HUES64 (cell line): ENCODE data around the gene STC2.

ENCODE experiments used
- H3K27ac ChIP-seq: 2 replicates; pipeline ENCODE4 v1.7.0; 2013; ENCODE audit warnings: low read depth, low read length, inconsistent platforms
- H3K27me3 ChIP-seq: 2 replicates; pipeline ENCODE4 v1.6.1; 2013; ENCODE audit warnings: mild to moderate bottlenecking, low read length; ENCODE audit not compliant: insufficient read depth
- H3K36me3 ChIP-seq: 2 replicates; pipeline ENCODE4 v1.6.1; 2013; ENCODE audit warnings: mild to moderate bottlenecking, low read length; ENCODE audit not compliant: insufficient read depth
- H3K4me1 ChIP-seq: 2 replicates; pipeline ENCODE4 v1.6.1; 2013; ENCODE audit warnings: mild to moderate bottlenecking, low read length, moderate library complexity; ENCODE audit not compliant: insufficient read depth
- H3K4me3 ChIP-seq: 2 replicates; pipeline ENCODE4 v1.5.1; 2013; ENCODE audit warnings: mild to moderate bottlenecking, low read length, moderate library complexity
- H3K9ac ChIP-seq: 2 replicates; pipeline ENCODE4 v1.6.1; 2013; ENCODE audit warnings: mild to moderate bottlenecking, low read depth, low read length
- H3K9me3 ChIP-seq: 2 replicates; pipeline ENCODE4 v1.6.1; 2013; ENCODE audit warnings: low read depth, low read length; ENCODE audit not compliant: insufficient read depth
- WGBS: fragments of 150-250, 120-280 bp; methylation state at CpG from one replicate; pipeline ENCODE4 v1.1.7; 2013; ENCODE audit warnings: missing lambda C conversion rate; 5-methylcytosine and 5-hydroxymethylcytosine counted together

STC2 gene

DNA sequence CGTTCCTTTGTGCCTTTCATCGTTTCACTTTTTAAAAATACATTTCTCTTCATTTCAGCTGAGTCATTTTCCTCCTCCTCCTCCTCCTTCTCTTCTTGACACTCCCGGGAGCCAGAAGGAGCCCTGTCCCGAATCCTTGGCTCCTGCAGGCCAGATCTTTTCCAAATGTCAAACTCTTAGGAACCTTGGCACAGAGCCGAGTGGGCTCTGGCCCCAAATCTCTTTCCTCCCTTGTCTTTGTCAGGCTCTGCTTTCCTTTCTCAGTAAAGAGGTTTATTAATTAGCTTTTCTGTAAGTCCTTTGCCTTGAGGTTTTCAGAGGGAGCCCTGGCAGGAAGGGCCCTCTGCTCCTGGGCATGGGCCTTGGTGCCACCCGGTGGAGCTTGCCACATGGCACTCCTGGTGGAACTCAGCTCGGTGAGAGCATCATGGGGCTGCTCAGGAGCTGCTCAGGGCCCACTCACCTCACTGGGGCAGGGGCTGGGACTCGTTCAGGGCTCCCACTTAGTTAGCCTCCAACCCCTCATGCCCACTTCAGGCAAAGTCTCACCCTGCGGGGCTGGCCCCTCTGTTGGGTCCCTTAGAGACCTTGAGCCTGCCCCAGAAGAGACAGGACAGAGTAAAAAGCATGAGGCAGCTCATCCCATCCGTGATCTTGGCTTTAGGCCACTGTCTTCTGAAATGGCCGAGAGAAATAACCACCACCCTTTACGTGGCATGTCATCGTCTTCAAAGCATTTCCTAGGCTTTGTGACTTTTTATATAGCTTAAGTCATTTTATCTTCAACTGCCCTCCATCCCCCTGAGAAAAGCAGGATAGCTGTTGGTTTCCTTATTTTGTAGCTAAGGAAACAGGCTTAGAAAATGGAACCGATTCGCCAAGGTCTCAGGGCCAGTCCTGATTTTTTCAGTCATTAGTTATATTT lies 17.1 kb downstream of the STC2 start:
- H3K4me1 ChIP-seq = peaks cover 20% of the 10 kb centered on the region
- 86% methylated on average over 15 of the region's 15 CpGs for WGBS
- no peak overlapping the region for H3K9ac ChIP-seq
- no peaks in the 10 kb centered on the region; the same call in 1 of the 2 replicates for H3K27me3 ChIP-seq
- H3K4me3 ChIP-seq = no peak overlapping the region
- no peaks in the 10 kb centered on the region for H3K36me3 ChIP-seq
- H3K9me3 ChIP-seq = peaks cover 9% of the 10 kb centered on the region
- no peak overlapping the region for H3K27ac ChIP-seq

DNA sequence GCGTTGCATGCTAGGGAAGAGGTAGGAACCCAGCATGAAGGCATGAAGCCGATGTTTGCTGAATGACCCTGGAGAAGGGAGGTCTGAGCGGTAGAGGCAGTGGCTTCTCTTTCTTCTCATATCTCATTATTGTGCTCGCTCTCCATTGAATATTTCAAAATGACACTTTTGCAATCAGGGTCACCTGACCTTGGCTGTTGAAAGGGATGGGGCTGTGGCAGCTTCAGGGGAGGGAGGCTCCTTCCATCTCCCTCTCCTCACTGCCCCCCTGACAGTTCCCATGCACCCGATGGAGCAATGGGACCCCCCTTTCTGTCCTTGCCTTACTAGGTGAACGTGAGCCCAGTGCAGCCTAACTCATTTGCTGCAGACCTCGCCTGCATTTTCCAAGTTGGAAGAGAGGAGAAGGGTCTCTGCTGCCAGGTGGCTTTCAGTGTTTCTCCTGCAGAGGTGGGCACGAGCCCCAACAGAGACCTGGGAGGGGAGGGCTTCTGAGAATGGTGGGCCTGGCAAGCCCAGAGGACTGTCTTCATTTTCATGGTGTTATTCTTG lies 17.9 kb downstream of the STC2 start:
- H3K4me1 ChIP-seq = peaks cover 12% of the 10 kb centered on the region
- H3K27me3 ChIP-seq = no peaks in the 10 kb centered on the region; the same call in 1 of the 2 replicates
- no peak overlapping the region for H3K4me3 ChIP-seq
- H3K27ac ChIP-seq = no peak overlapping the region
- H3K9me3 ChIP-seq = peaks cover 9% of the 10 kb centered on the region
- no peaks in the 10 kb centered on the region for H3K36me3 ChIP-seq
- H3K9ac ChIP-seq = no peak overlapping the region
- WGBS = 88% methylated on average over 8 of the region's 8 CpGs

DNA sequence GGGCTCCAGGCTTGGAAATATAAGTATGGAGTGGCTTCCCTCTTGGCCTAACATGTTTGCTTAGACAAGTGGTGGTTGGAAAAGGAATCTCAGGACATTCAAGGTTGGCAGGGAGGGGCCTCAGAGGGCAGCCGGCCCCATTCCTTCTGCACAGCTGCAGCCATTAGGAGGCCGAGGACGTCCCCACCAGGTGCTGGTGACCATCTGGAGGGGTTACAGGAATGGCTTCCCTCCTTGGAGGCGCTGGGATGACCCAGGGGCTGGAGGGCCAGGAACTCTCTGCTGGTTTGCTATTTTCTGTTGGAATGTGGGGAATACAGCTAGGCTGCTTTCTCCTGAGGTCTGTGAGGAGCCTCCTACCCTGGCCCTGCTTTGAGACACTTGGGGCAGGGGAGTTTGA lies 18.5 kb downstream of the STC2 start:
- H3K4me1 ChIP-seq = peaks cover 14% of the 10 kb centered on the region
- H3K9ac ChIP-seq = no peak overlapping the region
- no peaks in the 10 kb centered on the region for H3K36me3 ChIP-seq
- peaks cover 9% of the 10 kb centered on the region for H3K9me3 ChIP-seq
- H3K27ac ChIP-seq = no peak overlapping the region
- no peaks in the 10 kb centered on the region; the same call in 1 of the 2 replicates for H3K27me3 ChIP-seq
- no peak overlapping the region for H3K4me3 ChIP-seq
- 88% methylated on average over 4 of the region's 4 CpGs for WGBS

DNA sequence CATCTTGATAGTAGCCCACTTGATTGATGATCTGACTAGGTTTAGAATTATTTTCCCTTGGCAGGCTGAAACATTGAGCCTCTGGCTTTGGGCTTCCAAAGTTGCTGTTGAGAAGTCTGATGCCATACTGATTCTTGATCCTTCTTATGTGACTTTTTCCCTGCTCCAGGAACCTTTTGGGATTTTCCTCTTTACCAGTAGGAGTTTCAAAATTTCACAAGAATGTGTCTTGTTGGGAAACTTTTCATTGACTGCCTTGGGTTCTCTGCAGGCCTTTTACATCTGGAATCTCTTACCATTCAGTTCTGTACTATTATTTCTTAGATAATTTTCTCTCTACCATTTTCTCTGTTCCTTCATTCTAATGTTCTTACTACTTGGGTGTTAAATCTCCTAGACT lies 20.0 kb downstream of the STC2 start:
- peaks cover 26% of the 10 kb centered on the region for H3K4me1 ChIP-seq
- no peaks in the 10 kb centered on the region; the same call in 1 of the 2 replicates for H3K27me3 ChIP-seq
- no peak overlapping the region for H3K4me3 ChIP-seq

DNA sequence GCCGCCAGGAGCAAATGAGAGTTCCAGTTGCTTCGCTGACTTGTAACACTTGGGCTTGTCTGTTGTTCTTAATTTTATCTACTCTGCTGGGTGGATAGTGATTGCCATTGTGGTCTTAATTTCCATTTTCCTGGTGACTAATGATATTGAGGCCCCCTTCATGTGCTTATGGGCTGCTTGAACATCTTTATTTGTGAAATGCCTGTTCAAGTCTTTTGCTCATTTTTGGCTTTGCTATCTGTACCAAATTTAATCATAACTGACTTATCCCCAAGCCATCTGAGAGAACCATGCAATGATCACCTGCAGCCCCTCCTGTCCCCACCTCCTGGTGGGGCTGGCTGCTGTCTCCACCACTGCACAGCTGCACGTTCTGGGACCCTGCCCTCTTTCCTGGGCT lies 20.5 kb downstream of the STC2 start:
- Histone ChIP-seq H3K4me1 (peaks cover 27% of the 10 kb centered on the region), H3K27ac (no peak overlapping the region), H3K9me3 (peaks cover 9% of the 10 kb centered on the region), H3K36me3 (no peaks in the 10 kb centered on the region), H3K27me3 (no peaks in the 10 kb centered on the region; the same call in 1 of the 2 replicates), H3K4me3 (no peak overlapping the region), H3K9ac (no peak overlapping the region)
- WGBS = 92% methylated on average over 3 of the region's 3 CpGs

More for the DNA sequence above, 20.0 kb downstream of the STC2 start:
- H3K36me3 ChIP-seq = no peaks in the 10 kb centered on the region
- no peak overlapping the region for H3K27ac ChIP-seq
- H3K9ac ChIP-seq = no peak overlapping the region
- H3K9me3 ChIP-seq = peaks cover 9% of the 10 kb centered on the region

DNA sequence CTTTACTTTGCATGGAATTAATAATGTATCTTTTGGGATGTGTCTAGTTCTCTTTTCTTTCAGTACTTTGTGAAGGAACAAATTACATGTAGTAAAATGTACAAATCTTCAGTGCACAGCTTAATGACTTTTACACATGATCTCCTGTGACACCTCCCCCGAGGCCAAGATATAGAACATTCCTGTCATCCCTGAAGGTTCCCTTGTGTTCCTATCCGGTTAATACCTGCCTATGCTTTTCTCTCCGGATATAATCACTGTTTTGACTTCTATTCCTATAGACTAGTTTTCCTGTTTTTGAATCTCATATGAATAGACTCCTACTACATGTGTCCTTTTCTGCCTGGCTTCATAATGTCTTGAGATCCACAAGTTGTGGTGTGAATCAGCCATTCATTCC lies 21.5 kb downstream of the STC2 start:
- Histone ChIP-seq H3K4me3 (no peak overlapping the region), H3K36me3 (no peaks in the 10 kb centered on the region), H3K27ac (no peak overlapping the region), H3K4me1 (peaks cover 33% of the 10 kb centered on the region), H3K9ac (no peak overlapping the region), H3K27me3 (no peaks in the 10 kb centered on the region; the same call in 1 of the 2 replicates), H3K9me3 (peaks cover 9% of the 10 kb centered on the region)
- WGBS = 93% methylated on average over 3 of the region's 3 CpGs

DNA sequence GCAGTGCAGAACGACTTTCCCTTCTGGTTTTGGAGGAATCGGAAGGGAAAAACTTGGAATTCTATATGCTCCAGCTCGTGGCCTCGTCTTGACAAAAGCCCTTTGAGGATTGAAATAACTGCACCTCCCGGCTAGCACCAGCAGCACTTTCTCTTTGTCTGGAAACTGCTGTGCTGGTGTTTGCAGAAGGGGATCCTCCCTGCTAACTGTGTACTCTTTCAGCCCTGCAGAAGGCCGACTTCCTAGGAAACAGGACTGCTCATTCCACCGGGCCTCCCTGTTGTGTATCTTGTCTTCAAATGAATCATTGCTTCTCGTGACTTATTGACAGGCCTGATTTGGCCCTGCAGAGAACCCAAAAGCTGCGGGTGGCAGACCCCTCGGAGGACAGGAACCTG lies 23.6 kb downstream of the STC2 start:
- Histone ChIP-seq H3K9me3 (peaks cover 9% of the 10 kb centered on the region), H3K4me1 (peaks cover 37% of the 10 kb centered on the region), H3K27ac (no peak overlapping the region), H3K27me3 (no peaks in the 10 kb centered on the region), H3K36me3 (no peaks in the 10 kb centered on the region), H3K9ac (no peak overlapping the region), H3K4me3 (no peak overlapping the region)
- WGBS = 64% methylated on average over 10 of the region's 10 CpGs

DNA sequence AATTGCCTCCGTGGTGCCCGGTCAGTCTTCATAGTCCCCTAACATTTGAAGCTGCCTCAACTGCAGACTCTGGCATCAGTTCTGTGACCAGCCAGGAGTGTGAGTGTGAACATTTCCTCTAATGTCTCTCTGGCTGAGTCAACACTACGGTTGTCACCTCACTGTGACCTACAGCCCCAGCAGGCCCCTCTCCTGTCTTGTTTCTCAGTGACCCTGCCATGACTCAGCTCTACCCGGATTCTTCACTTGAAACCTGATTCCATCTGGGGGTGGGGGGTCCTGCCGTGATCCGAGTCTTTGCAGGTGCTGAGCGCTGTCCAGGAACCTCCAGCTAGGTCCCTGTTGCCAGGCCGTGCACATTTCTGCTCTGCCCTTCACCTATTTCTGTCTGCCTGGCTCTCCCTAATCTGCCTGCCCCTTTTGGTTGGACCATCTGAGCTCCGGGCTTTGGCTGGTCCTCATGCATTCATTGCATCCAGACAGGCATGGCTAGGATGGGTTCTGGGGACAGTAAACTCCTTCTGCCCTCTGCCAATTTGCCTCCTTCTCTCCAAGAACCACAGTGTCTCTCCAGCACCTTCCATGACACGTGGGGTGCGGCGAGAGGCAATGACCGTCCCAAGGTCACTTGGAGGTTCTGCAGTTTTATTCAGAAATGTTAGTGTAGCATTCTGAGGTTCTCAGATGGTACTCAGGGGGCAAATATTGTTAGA lies 24.2 kb downstream of the STC2 start:
- no peaks in the 10 kb centered on the region for H3K27me3 ChIP-seq
- H3K9ac ChIP-seq = peak overlapping the region; percentile 31; the same call in 1 of the 2 replicates
- H3K4me3 ChIP-seq = no peak overlapping the region
- peak overlapping the region; percentile 37 for H3K27ac ChIP-seq
- WGBS = 38% methylated on average over 13 of the region's 13 CpGs
- no peaks in the 10 kb centered on the region for H3K36me3 ChIP-seq
- H3K9me3 ChIP-seq = peaks cover 9% of the 10 kb centered on the region
- H3K4me1 ChIP-seq = peaks cover 37% of the 10 kb centered on the region

DNA sequence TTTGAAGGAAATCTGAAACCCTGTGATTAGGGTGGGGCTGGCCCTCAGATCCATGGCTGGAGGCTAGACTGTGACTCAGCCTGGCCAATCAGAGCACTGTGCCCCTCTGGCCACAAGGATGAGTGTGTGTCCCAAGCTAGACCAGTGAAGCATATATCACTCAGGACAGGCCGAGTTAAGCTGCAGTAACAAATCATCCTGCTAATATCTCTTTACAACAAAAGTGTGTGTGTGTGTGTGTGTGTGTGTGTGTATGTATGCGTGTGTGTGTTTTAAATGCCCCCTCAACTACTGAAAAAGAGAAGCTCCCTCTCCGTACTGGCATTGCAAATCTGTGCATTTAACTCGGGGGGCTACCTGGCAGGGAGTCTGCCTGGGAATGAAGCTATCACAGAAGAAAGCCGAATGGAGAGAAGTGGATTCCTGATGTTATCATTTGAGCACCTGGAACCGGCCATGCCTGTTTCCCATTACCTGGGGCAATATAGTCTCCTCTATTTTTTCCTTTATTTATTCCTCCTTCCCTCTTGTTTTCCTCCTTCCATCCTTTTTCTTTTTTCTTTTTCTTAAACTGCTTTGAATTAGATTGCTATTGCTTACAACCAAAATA lies 25.6 kb downstream of the STC2 start:
- H3K4me1 ChIP-seq = peaks cover 49% of the 10 kb centered on the region
- H3K36me3 ChIP-seq = no peaks in the 10 kb centered on the region
- no peak overlapping the region for H3K9ac ChIP-seq
- H3K4me3 ChIP-seq = no peak overlapping the region; the same call in 1 of the 2 replicates
- no peak overlapping the region for H3K27ac ChIP-seq
- WGBS = 60% methylated on average over 6 of the region's 6 CpGs
- H3K9me3 ChIP-seq = peaks cover 2% of the 10 kb centered on the region
- H3K27me3 ChIP-seq = peaks cover 5% of the 10 kb centered on the region; the same call in 1 of the 2 replicates

DNA sequence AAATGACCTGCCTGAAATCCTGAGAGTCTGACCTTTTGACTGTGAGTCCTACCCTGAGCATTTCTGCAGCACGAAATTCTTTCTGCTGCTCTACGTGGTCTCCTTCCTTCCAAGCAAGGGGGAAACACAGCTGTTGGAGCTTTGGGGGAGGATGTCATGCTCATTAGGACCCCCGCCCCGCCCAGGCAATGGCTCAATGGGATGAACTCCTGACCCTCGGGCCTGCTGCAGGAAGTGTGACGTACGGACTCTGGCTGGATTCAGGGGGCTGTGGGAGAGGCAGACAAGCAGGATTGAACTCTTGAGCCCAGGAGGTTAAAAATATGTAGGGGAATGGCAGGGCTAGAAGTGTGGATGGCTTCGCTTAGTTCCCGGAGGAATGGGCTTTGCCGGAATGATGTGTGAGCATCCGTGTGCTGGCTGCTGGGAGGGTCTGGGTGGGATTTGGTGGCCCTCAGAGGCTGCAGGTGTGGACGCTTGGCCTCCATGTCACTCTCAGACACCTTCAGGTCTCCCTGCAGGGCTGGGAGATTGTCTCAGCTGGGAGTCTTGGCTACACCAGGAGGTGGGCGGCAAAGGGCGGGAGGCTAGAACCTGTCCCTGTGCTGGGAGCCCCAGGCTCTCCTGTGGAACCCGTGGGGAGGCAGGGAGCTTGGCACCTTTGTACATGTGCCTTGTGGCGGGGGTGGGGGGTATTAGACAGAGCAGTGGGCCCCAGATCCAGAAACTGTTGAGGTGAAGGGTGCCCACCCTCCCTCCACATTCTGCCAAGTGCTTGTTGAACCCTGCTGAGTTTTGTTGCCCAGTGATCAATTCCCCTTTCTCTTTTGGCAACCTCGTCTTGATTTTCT lies 26.3 kb downstream of the STC2 start:
- Histone ChIP-seq H3K27me3 (peaks cover 5% of the 10 kb centered on the region; the same call in 1 of the 2 replicates), H3K9me3 (no peaks in the 10 kb centered on the region), H3K27ac (no peak overlapping the region), H3K4me3 (no peak overlapping the region), H3K36me3 (no peaks in the 10 kb centered on the region), H3K4me1 (peaks cover 50% of the 10 kb centered on the region), H3K9ac (no peak overlapping the region)
- 62% methylated on average over 16 of the region's 17 CpGs for WGBS
